ENCODE measurements around the gene PDE8A. TPM values are rescaled to one million over a fixed set of nuclear protein-coding genes. Genes with fewer than 3 reads are reported as not detected.
"Not testable (repeated sequence)": the region's sequence is repeated elsewhere in the genome, so short reads cannot be mapped to it uniquely, and the experiment has no call there.

PDE8A gene
- polyA plus RNA-seq, 5 donors, result 37.2 to 64.7 (median 51.2) TPM

DNA sequence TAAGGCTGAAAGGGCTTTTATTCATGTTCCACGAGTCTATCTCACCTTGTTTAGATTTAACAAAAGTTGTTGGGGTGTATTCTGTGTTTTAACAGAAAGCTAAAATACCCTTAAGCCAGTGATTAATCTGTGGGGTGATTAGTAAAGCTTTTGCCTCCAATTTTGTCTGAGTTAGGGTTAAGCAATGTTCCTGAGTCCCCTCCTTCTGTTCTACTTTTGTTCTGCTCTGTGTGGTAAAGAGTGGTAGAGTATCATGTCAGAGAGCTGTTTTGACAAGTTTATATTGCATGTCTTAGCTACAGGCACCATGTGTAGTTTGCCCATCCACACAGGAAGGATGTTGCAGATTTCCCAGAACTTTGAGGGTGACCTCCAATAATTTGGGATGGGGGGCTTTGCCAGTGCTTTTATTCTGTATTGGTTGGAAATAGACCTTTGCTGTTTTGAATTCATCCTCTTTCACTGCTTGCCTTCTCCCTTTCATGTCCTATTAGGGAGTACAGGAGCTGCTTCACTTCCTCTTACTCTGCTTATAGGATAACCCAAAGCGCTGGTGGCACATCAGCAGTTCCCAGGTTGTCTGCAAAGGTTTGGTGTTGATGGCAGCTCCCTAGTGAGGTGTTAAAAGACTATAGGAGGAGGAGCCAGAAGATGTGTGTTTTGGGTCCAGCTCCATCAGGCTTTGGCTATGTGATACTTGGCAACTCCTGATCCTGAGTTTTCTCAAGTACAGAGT, 7.4 kb downstream of the PDE8A start:
- DNase-seq, result no peak

DNA sequence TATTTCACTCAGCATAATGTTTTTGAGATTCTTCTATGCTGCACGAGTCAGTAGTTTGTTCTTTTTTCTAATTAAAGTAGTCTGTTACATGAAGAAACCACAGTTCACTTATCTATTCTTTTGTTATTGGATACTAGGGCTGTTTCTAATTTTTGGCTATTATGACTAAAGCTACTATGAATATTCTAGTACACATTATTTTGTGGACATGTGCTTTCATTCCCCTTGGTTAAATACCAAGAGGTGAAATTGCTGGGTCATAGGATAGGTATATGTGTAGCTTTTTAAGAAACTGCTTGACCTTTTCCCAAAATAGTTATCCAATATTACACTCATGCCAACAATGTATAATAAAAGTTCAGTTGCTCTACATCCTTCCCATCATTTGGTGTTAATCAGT, 8.9 kb downstream of the PDE8A start:
- no peak for DNase-seq

- DNase-seq, result no peak
Observed at GRCh38 chr15:84991014-84991712, 9.5 kb downstream of the PDE8A start.

- no peak for DNase-seq
Observed at GRCh38 chr15:84992157-84992944, 10.7 kb downstream of the PDE8A start.

DNA sequence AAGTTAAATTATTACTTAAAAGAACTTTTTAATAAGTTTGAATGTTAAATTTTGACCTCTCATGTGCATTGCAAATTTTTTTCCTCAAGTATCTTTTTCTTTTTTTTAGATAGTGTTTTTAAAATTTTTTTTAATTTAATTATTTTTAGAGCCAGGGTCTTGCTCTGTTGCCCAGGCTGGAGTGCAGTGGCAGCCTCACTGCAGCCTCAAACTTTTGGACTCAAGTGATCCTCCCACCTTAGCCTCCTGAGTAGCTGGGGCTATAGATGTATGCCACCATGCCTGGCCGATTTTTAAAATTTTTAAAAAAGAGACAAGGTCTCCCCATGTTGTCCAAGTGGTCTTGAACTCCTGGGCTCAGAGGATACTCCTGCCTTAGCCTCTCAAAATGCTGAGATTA, 14.4 kb downstream of the PDE8A start:
- no peak for DNase-seq

- DNase-seq, result not testable (repeated sequence)
Observed at GRCh38 chr15:84996714-84997113, 15.1 kb downstream of the PDE8A start.

DNA sequence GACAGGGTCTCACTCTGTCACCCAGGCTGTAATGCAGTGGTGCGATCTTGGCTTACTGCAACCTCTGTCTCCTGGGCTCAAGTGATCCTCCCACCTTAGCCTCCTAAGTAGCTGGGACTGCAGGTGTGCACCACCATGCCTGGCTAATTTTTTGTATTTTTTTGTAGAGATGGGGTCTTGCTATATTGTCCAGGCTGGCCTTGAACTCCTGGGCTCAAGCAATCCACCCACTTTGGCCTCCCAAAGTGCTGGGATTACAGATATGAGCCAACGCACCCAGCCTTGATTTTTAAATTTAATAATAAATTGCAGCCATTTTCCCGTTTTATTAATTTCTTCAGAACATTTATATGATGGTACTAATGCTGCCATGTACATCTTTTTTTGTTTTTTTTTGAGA, 15.6 kb downstream of the PDE8A start:
- not testable (repeated sequence) for DNase-seq

DNA sequence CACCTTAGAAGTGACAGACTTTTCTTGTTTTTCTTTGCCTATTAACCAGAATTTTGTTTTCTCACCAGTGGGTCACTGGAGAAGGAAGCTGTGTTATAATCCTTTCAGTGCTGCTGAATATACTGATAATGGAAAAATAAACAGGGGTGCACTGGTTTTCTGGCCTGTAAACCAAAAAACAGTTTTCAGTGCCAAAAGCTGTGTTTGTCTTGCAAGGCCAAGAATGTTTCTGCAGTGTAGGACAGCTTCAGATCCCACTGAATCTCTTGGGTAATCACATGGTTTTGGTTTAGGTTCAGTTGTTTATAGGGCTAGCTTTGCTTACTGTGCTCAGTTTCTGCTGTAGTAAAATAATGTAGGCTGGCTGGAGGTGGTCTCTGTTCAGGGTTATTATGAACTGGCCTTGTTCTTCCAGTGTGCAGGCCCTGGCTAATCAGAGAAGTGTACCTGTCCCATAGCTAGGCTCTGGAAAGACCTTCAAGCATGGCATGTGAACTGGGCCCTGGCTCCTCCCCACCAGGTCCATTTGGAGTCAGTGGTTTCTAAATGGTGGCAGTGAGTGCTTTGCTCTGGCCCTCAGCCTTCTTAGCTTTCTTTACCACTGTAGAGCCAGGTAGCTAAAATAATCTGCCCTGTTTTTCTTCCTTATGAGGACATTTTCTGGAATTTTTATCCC, 18.7 kb downstream of the PDE8A start:
- no peak for DNase-seq

DNA sequence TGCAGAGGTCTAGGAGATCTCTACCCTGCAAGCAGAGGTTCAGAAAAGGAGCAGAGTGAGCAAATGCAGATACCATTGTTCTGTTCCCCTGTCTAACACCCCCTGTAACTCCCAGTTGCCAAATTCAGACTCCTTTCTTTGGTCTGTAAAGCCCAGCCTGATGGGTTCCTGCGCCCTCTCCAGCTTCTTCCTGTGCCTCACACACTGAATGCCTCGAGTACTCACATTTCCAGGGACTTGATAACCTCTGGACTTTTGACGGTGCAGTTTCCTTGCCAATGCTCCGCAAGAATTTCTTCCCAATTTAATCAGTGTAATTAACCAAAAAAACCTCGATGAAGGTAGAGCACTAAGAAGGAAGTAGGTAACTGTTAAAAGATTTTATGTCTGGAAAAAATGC, 19.3 kb downstream of the PDE8A start:
- DNase-seq, result no peak

DNA sequence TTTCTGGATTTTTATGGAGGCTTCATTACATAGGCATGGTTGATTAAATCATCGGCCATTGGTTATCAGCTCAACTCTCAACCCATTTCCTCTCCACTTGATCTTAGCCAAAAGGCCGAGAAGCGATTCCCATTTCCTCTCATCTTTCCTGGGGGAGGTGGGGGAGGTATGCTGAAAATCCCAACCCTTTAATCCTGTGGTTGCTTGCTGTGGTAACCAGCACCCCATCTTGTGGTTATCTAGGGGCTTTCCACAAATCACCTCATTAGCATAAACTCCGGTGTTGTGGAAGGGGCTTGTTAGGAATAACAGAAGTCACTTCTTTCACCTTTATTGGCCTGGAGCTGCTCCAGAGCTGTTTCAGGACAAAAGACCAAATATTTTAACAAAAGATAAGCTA, 20.9 kb downstream of the PDE8A start:
- no peak for DNase-seq

DNA sequence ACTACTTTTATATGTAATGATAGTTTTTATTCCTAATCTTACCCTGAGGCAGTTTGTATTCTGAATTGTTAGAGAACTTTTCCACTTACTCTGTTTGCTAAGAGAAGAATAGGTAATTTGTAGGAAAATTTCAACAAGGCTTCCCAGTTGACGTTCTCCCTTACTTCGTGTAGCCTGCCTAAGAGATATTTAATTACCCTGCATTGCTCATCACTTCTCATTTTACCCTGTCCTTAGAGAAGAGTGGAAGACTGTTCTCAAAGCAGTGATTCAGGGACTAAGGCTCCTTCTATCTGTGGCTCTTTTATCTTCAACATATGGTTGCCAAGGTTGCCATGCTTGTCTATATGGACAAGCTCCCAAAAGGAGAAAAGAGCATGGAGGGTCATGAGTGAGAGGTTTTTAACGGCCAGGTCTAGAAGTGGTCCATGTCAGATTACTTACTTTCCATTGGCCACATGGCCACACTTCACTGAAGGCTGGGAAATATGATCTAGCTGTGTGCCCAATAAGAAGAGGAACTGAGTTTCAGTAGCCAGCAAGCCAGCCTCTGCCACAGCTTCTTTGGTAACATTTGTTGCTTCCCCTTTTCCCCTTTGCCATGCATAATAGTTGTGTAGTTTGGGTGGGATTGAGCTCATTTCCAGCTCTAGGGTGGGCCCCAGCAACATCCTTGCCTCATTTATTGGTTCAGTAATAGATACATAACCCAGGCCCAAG, 22.1 kb downstream of the PDE8A start:
- DNase-seq, result no peak

DNA sequence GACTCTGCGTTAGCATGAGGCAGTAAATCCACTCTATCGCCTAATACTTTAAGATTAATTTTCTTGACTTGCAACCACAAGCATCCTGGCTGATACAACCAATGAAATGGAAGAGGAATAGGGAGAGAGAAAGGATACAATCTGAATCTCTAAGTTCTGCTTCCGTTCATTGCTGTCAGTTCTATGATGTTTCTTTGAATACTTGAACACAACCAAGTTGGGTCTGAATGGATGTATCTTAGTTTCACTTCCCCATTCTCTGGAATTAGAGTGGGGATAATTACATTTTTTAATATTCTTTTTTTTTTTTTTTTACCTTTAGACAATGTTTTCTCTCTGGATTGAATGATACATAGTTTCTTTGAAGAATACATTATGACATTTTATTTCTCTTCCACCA, 22.9 kb downstream of the PDE8A start:
- DNase-seq, result no peak

DNA sequence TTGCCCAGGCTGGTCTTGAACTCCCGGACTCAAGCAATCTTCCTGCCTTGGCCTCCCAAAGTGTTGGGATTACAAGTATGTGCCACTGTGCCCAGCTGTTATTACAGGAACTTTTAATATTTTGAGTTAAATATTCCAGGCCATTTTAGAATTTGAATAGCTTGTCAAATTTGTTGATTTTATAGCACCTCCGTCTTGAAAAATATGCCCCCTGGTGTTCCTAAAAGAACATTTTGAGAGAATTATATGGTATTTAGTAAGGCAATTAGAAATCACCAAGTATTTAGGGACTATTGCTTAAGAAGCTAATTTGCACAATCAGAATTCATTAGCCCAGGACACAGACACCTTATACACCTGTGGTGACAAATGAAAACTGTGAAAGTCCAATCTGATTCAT, 23.7 kb downstream of the PDE8A start:
- DNase-seq, result no peak

GRCh38 chr15:85005746-85006145, 24.1 kb downstream of the PDE8A start:
- no peak for DNase-seq

GRCh38 chr15:85006201-85006600, 24.5 kb downstream of the PDE8A start:
- no peak for DNase-seq

DNA sequence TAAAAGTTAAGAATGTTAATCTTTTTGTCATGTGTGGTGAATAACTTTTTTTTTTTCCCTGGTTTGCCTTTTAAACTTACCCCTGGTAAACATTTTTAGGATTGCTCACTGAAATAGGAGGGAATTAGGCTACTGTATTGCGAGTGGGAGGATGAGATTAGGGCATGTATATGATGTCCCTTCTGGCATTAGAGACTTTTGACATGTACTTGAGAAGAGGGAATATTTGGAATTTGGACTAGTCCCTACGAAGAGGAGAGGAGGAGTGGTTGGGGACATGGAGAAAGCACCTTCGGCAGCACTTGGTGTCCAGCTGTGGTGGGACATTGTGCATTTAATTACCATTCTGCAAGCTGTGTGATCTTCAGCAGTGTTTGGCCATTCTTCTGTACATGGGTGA, 25.0 kb downstream of the PDE8A start:
- DNase-seq, result no peak

DNA sequence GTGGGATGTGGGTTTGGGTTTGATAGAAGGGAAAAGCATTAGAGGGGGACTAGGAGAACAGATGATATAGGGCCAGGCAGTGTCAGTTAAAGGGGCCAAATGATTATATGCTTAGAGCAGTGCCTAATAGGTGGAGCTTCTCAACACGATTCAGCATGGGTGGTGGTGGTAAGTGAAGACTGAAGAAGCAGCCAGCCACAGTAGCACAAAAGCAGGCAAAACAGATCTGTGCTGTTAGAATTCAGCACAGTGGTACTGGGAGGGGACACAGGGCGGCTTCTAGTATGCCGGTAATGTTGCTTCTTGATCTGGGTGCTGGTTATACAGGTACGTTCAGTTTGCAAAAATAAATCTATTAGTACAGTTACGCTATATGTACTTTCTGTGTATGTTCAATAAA, 25.5 kb downstream of the PDE8A start:
- DNase-seq, result no peak

DNA sequence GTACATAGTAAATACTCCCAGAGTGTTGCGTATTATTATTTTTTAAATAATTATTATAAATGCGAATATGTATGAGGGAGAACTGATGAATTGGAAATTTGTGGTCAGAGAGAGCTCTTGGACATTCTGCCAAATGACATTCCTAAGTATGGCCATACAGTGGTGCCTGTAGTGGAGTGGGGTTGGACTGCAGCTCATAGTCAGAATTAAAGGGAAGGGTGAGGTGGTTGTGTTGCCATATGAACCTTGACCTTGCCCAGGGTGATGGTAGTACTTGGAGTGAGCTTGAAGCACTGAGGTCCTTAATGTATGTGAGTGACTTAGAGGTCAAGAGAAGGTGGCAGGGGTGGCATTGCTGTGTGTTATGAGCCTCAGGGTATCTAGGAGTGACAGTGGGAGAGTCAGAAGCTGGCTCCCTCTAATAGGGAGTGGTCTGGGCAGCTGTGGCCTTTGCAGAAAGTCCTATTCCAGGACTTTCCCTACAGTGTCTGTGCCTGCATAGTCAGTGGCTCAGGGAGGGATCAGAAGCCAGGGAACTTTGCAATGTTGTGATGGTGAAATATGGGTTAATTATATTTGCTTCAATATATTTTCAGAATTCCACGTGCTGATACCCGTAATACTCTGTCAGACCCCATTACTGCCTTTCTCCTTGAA, 26.2 kb downstream of the PDE8A start:
- no peak for DNase-seq

DNA sequence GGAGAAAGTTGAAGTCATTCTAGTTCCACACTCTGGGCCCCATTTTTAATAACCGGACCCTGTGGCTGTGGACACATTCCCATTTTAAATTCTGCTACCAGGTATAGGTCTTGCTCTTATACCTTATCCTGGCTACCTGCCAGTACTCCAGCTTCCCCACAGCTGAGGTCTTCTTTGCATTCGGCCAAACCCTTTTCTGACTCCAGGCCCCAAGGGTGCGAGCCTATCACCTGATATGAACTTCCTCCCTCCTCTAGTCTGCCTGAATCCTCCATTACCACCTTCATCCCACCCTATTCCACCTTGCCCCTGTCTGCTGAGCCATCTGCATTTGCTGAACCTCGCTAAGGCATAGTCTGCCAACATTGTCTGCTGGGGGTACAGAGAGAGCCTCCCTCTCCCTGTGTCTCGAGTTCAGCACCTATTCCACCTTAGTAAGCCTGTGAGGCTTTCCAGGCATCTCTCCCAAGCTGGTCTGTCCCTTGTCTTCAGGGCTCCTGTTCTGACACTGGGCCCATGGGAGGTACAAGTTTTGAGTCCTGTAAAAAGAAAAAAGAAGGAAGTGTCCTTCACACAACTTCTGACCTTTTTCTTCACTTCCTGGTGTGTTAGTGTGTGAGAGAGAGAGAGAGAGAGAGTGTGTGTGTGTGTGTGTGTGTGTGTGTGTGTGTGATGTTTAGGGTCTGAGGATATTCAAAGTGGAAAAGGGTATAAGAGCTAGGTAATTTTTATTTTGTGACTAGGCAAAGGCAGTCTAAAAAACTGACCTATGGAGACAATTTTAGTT, 27.0 kb downstream of the PDE8A start:
- DNase-seq, result no peak

DNA sequence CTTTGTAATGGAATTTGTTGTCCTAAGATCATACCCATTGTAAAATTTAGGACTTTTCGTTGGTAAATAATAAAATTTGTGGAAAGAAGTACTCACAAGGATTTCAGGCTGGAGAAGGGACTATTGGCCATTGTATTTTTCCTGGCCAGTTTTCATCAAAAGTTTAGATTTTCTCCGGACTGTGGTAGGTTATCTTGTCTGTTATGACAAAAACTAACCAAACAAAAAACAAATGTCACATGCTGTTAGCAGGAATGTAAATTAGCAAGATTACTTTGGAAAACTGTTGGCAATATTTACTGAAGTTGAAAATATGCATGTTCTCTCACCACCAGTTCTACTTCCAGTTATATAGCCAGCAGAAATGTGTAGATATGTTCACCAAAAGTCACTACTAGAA, 27.8 kb downstream of the PDE8A start:
- DNase-seq, result no peak

Data from right lung (tissue), 5 donors.